Measurements from ENCODE around the gene RIPOR2.

Gene RIPOR2

GRCh38 chr6:24883618-24884017 is 52.1 kb downstream of the RIPOR2 start:
- no peak overlapping the region for H4K8ac ChIP-seq (ENCODE audit: low read depth, low read length)
- no peak overlapping the region for H4K5ac ChIP-seq (ENCODE audit: low read length)
- no peak overlapping the region for H3K27ac ChIP-seq (ENCODE audit: low read depth, low read length)
- H3K9ac ChIP-seq (ENCODE audit: low read length), result no peak overlapping the region
- H3K18ac ChIP-seq (ENCODE audit: low read length), result no peak overlapping the region
- H2BK15ac ChIP-seq (replicated peaks; ENCODE audit: low read depth), result no peak overlapping the region
- WGBS (ENCODE audit: extremely low coverage, insufficient coverage, low lambda C conversion rate), result no CpG with 5 or more reads among the region's 5 CpGs
- H3K4ac ChIP-seq (ENCODE audit: low read depth, low read length), result no peak overlapping the region
- H2BK5ac ChIP-seq (ENCODE audit: low read length), result no peak overlapping the region
- no peak overlapping the region for H2BK120ac ChIP-seq (ENCODE audit: low read depth, low read length)
- H2AK5ac ChIP-seq (ENCODE audit: low read length), result no peak overlapping the region
- no peak for DNase-seq
- H3K4me3 ChIP-seq (ENCODE audit: low read length), result no peak overlapping the region
- H3K4me1 ChIP-seq (ENCODE audit: control insufficient read depth, low read depth, low read length), result no peaks in the 10 kb centered on the region
- no peaks in the 10 kb centered on the region for H3K36me3 ChIP-seq (ENCODE audit: control insufficient read depth, insufficient read depth, low read length)
- no peak overlapping the region for H3K4me2 ChIP-seq (ENCODE audit: low read length)
- no peaks in the 10 kb centered on the region for H3K79me2 ChIP-seq (ENCODE audit: control insufficient read depth, insufficient read depth, low read length)
- H3K27me3 ChIP-seq (ENCODE audit: insufficient read depth, low read length, poor library complexity), result no peaks in the 10 kb centered on the region
- no peak overlapping the region for H3K56ac ChIP-seq (ENCODE audit: low read length)
- no peaks in the 10 kb centered on the region for H3K79me1 ChIP-seq (ENCODE audit: low read length)
- H3K23ac ChIP-seq (ENCODE audit: low read length), result no peak overlapping the region

GRCh38 chr6:24882835-24883555 is 52.8 kb downstream of the RIPOR2 start:
- Histone ChIP-seq H2AK5ac (ENCODE audit: low read length) (no peak overlapping the region), H3K4me3 (ENCODE audit: low read length) (no peak overlapping the region)

GRCh38 chr6:24882295-24882694 is 53.5 kb downstream of the RIPOR2 start:
- Histone ChIP-seq H2BK15ac (replicated peaks; ENCODE audit: low read depth) (no peak overlapping the region), H3K27ac (ENCODE audit: low read depth, low read length) (no peak overlapping the region), H3K36me3 (ENCODE audit: control insufficient read depth, insufficient read depth, low read length) (no peaks in the 10 kb centered on the region), H3K18ac (ENCODE audit: low read length) (no peak overlapping the region), H3K4ac (ENCODE audit: low read depth, low read length) (no peak overlapping the region), H2AK5ac (ENCODE audit: low read length) (no peak overlapping the region), H3K9ac (ENCODE audit: low read length) (no peak overlapping the region), H3K79me1 (ENCODE audit: low read length) (no peaks in the 10 kb centered on the region), H3K4me3 (ENCODE audit: low read length) (no peak overlapping the region), H3K23ac (ENCODE audit: low read length) (no peak overlapping the region), H2BK5ac (ENCODE audit: low read length) (no peak overlapping the region), H3K56ac (ENCODE audit: low read length) (no peak overlapping the region), H4K8ac (ENCODE audit: low read depth, low read length) (no peak overlapping the region), H3K4me2 (ENCODE audit: low read length) (no peak overlapping the region), H3K27me3 (ENCODE audit: insufficient read depth, low read length, poor library complexity) (no peaks in the 10 kb centered on the region), H4K5ac (ENCODE audit: low read length) (no peak overlapping the region), H2BK120ac (ENCODE audit: low read depth, low read length) (no peak overlapping the region), H3K79me2 (ENCODE audit: control insufficient read depth, insufficient read depth, low read length) (no peaks in the 10 kb centered on the region), H3K4me1 (ENCODE audit: control insufficient read depth, low read depth, low read length) (no peaks in the 10 kb centered on the region)
- WGBS (ENCODE audit: extremely low coverage, insufficient coverage, low lambda C conversion rate), result no CpG with 5 or more reads among the region's 3 CpGs
- no peak for DNase-seq

More at GRCh38 chr6:24882835-24883555, 52.8 kb downstream of the RIPOR2 start:
- H3K4ac ChIP-seq (ENCODE audit: low read depth, low read length), result no peak overlapping the region
- no peaks in the 10 kb centered on the region for H3K79me2 ChIP-seq (ENCODE audit: control insufficient read depth, insufficient read depth, low read length)
- no peak overlapping the region for H3K56ac ChIP-seq (ENCODE audit: low read length)
- H3K18ac ChIP-seq (ENCODE audit: low read length), result no peak overlapping the region
- no peak overlapping the region for H3K4me2 ChIP-seq (ENCODE audit: low read length)
- H3K79me1 ChIP-seq (ENCODE audit: low read length), result no peaks in the 10 kb centered on the region
- H2BK15ac ChIP-seq (replicated peaks; ENCODE audit: low read depth), result no peak overlapping the region
- H4K8ac ChIP-seq (ENCODE audit: low read depth, low read length), result no peak overlapping the region
- H3K23ac ChIP-seq (ENCODE audit: low read length), result no peak overlapping the region
- H3K27ac ChIP-seq (ENCODE audit: low read depth, low read length), result no peak overlapping the region
- no peak overlapping the region for H2BK5ac ChIP-seq (ENCODE audit: low read length)
- H2BK120ac ChIP-seq (ENCODE audit: low read depth, low read length), result no peak overlapping the region
- no peaks in the 10 kb centered on the region for H3K4me1 ChIP-seq (ENCODE audit: control insufficient read depth, low read depth, low read length)
- H3K27me3 ChIP-seq (ENCODE audit: insufficient read depth, low read length, poor library complexity), result no peaks in the 10 kb centered on the region
- H3K36me3 ChIP-seq (ENCODE audit: control insufficient read depth, insufficient read depth, low read length), result no peaks in the 10 kb centered on the region
- no peak overlapping the region for H3K9ac ChIP-seq (ENCODE audit: low read length)
- DNase-seq, result no peak
- no peak overlapping the region for H4K5ac ChIP-seq (ENCODE audit: low read length)
- WGBS (ENCODE audit: extremely low coverage, insufficient coverage, low lambda C conversion rate), result no CpG with 5 or more reads among the region's 7 CpGs

- Histone ChIP-seq H3K79me2 (ENCODE audit: control insufficient read depth, insufficient read depth, low read length) (no peaks in the 10 kb centered on the region), H2BK5ac (ENCODE audit: low read length) (no peak overlapping the region), H2AK5ac (ENCODE audit: low read length) (no peak overlapping the region), H4K8ac (ENCODE audit: low read depth, low read length) (no peak overlapping the region), H3K4ac (ENCODE audit: low read depth, low read length) (no peak overlapping the region), H3K18ac (ENCODE audit: low read length) (no peak overlapping the region), H3K9ac (ENCODE audit: low read length) (no peak overlapping the region), H3K4me2 (ENCODE audit: low read length) (no peak overlapping the region), H3K27ac (ENCODE audit: low read depth, low read length) (no peak overlapping the region), H3K79me1 (ENCODE audit: low read length) (no peaks in the 10 kb centered on the region), H3K27me3 (ENCODE audit: insufficient read depth, low read length, poor library complexity) (no peaks in the 10 kb centered on the region), H4K5ac (ENCODE audit: low read length) (no peak overlapping the region), H3K23ac (ENCODE audit: low read length) (no peak overlapping the region), H3K4me1 (ENCODE audit: control insufficient read depth, low read depth, low read length) (no peaks in the 10 kb centered on the region), H2BK15ac (replicated peaks; ENCODE audit: low read depth) (no peak overlapping the region), H3K4me3 (ENCODE audit: low read length) (no peak overlapping the region), H3K56ac (ENCODE audit: low read length) (no peak overlapping the region), H2BK120ac (ENCODE audit: low read depth, low read length) (no peak overlapping the region), H3K36me3 (ENCODE audit: control insufficient read depth, insufficient read depth, low read length) (no peaks in the 10 kb centered on the region)
- WGBS (ENCODE audit: extremely low coverage, insufficient coverage, low lambda C conversion rate), result no CpG with 5 or more reads among the region's 3 CpGs
- DNase-seq, result no peak
These were observed 54.4 kb downstream of the RIPOR2 start for GRCh38 chr6:24881376-24881775.

GRCh38 chr6:24880451-24880850 is 55.3 kb downstream of the RIPOR2 start:
- Histone ChIP-seq H4K5ac (ENCODE audit: low read length) (no peak overlapping the region), H3K23ac (ENCODE audit: low read length) (no peak overlapping the region), H3K27me3 (ENCODE audit: insufficient read depth, low read length, poor library complexity) (no peaks in the 10 kb centered on the region), H2BK5ac (ENCODE audit: low read length) (no peak overlapping the region), H3K4ac (ENCODE audit: low read depth, low read length) (no peak overlapping the region), H3K79me2 (ENCODE audit: control insufficient read depth, insufficient read depth, low read length) (no peaks in the 10 kb centered on the region), H4K8ac (ENCODE audit: low read depth, low read length) (no peak overlapping the region), H3K9ac (ENCODE audit: low read length) (no peak overlapping the region), H3K27ac (ENCODE audit: low read depth, low read length) (no peak overlapping the region), H3K4me3 (ENCODE audit: low read length) (no peak overlapping the region), H3K36me3 (ENCODE audit: control insufficient read depth, insufficient read depth, low read length) (no peaks in the 10 kb centered on the region), H3K4me1 (ENCODE audit: control insufficient read depth, low read depth, low read length) (no peaks in the 10 kb centered on the region), H3K56ac (ENCODE audit: low read length) (no peak overlapping the region), H2AK5ac (ENCODE audit: low read length) (no peak overlapping the region), H3K79me1 (ENCODE audit: low read length) (no peaks in the 10 kb centered on the region), H3K18ac (ENCODE audit: low read length) (no peak overlapping the region), H3K4me2 (ENCODE audit: low read length) (no peak overlapping the region), H2BK120ac (ENCODE audit: low read depth, low read length) (no peak overlapping the region), H2BK15ac (replicated peaks; ENCODE audit: low read depth) (no peak overlapping the region)
- DNase-seq, result no peak

- peak; percentile 28 for DNase-seq
- Histone ChIP-seq H3K23ac (ENCODE audit: low read length) (no peak overlapping the region), H3K18ac (ENCODE audit: low read length) (peak overlapping the region; percentile 28), H2BK120ac (ENCODE audit: low read depth, low read length) (peak overlapping the region; percentile 21), H4K8ac (ENCODE audit: low read depth, low read length) (no peak overlapping the region), H2BK15ac (replicated peaks; ENCODE audit: low read depth) (no peak overlapping the region), H3K4me1 (ENCODE audit: control insufficient read depth, low read depth, low read length) (no peaks in the 10 kb centered on the region), H3K4me3 (ENCODE audit: low read length) (no peak overlapping the region), H3K79me1 (ENCODE audit: low read length) (no peaks in the 10 kb centered on the region), H3K56ac (ENCODE audit: low read length) (no peak overlapping the region), H2AK5ac (ENCODE audit: low read length) (no peak overlapping the region), H3K27ac (ENCODE audit: low read depth, low read length) (no peak overlapping the region), H3K9ac (ENCODE audit: low read length) (no peak overlapping the region), H3K79me2 (ENCODE audit: control insufficient read depth, insufficient read depth, low read length) (no peaks in the 10 kb centered on the region), H4K5ac (ENCODE audit: low read length) (no peak overlapping the region), H2BK5ac (ENCODE audit: low read length) (no peak overlapping the region), H3K4ac (ENCODE audit: low read depth, low read length) (no peak overlapping the region), H3K27me3 (ENCODE audit: insufficient read depth, low read length, poor library complexity) (no peaks in the 10 kb centered on the region), H3K36me3 (ENCODE audit: control insufficient read depth, insufficient read depth, low read length) (no peaks in the 10 kb centered on the region), H3K4me2 (ENCODE audit: low read length) (no peak overlapping the region)
- no CpG with 5 or more reads among the region's 3 CpGs for WGBS (ENCODE audit: extremely low coverage, insufficient coverage, low lambda C conversion rate)
These were observed 56.4 kb downstream of the RIPOR2 start for GRCh38 chr6:24879351-24879750.

Data from mesendoderm (in vitro differentiated cells).